HepG2 (cell line): ENCODE results near the gene PSMD4. TPM values are rescaled to one million over a fixed set of nuclear protein-coding genes. Genes with fewer than 3 reads are reported as not detected.

ENCODE experiments used
- ARID2 ChIP-seq: sonication (generic); formaldehyde crosslinking; IDR thresholded peaks from 2 replicates; pipeline ENCODE4 v1.8.1; 2022; ENCODE audit warnings: mild to moderate bottlenecking, missing genetic modification reagents, borderline replicate concordance
- CHD4 ChIP-seq: fragments of 200-600 bp; sonication (generic); IDR thresholded peaks from 2 replicates; pipeline ENCODE4 v1.7.0; 2017; ENCODE audit warnings: mild to moderate bottlenecking, low read length, borderline replicate concordance
- EP300 ChIP-seq, 3 experiments: sonication (generic) in 1 of 3; formaldehyde crosslinking in 1 of 3; IDR thresholded peaks; 2 replicates each; pipeline versions ENCODE4 v1.5.1 to v1.6.1; 2011 to 2020; ENCODE audit warnings: low read depth in 2 of 3, low read length in 2 of 3, borderline replicate concordance in 1 of 3, improper control_type of control experiment in 1 of 3, mild to moderate bottlenecking in 1 of 3, missing genetic modification reagents in 1 of 3, moderate library complexity in 1 of 3
- EZH2 ChIP-seq: conservative IDR thresholded peaks from 2 replicates; pipeline ENCODE4 v1.6.1; 2012; ENCODE audit warnings: mild to moderate bottlenecking, low read depth, low read length, moderate library complexity
- GFI1 ChIP-seq: sonication (generic); formaldehyde crosslinking; IDR thresholded peaks from 2 replicates; pipeline ENCODE4 v1.5.0; 2020; ENCODE audit warnings: missing genetic modification reagents, mild to moderate bottlenecking, borderline replicate concordance
- HCFC1 ChIP-seq: fragments of 150-350 bp; IDR thresholded peaks from 2 replicates; pipeline ENCODE4 v1.6.1; 2014; ENCODE audit warnings: low read depth, low read length
- HNRNPK ChIP-seq: fragments of 200-400 bp; formaldehyde crosslinking; IDR thresholded peaks from 2 replicates; pipeline ENCODE4 v1.6.1; 2018; ENCODE audit warnings: low read length, low read depth, moderate library complexity, mild to moderate bottlenecking; ENCODE audit not compliant: poor library complexity, severe bottlenecking
- HOXA3 ChIP-seq: sonication (generic); formaldehyde crosslinking; IDR thresholded peaks from 2 replicates; pipeline ENCODE4 v1.5.0; 2020; ENCODE audit warnings: missing genetic modification reagents
- ISL2 ChIP-seq: sonication (generic); formaldehyde crosslinking; IDR thresholded peaks from 2 replicates; pipeline ENCODE4 v1.5.0; 2020; ENCODE audit warnings: missing genetic modification reagents
- MBNL3 ChIP-seq: fragments of 250-450 bp; sonication (Bioruptor Pico); conservative IDR thresholded peaks from 2 replicates; pipeline ENCODE4 v1.8.0; 2022; ENCODE audit warnings: mild to moderate bottlenecking, inconsistent platforms
- NR0B2 ChIP-seq: sonication (generic); formaldehyde crosslinking; IDR thresholded peaks from 2 replicates; pipeline ENCODE4 v1.4.0; 2020; ENCODE audit warnings: mild to moderate bottlenecking, missing genetic modification reagents
- PAWR ChIP-seq: sonication (generic); formaldehyde crosslinking; IDR thresholded peaks from 2 replicates; pipeline ENCODE4 v1.4.0; 2020; ENCODE audit warnings: missing genetic modification reagents, mild to moderate bottlenecking, borderline replicate concordance
- PRDM4 ChIP-seq: sonication (generic); formaldehyde crosslinking; IDR thresholded peaks from 2 replicates; pipeline ENCODE4 v1.9.0; 2021; ENCODE audit warnings: missing genetic modification reagents, borderline replicate concordance
- RFX1 ChIP-seq: fragments of 450-650 bp; IDR thresholded peaks from 2 replicates; pipeline ENCODE4 v1.6.1; 2017
- SAP130 ChIP-seq: IDR thresholded peaks from 2 replicates; pipeline ENCODE4 v1.6.1; 2016; ENCODE audit warnings: low read depth
- STAG1 ChIP-seq: sonication (generic); formaldehyde crosslinking; IDR thresholded peaks from 2 replicates; pipeline ENCODE4 v1.4.0; 2020; ENCODE audit warnings: missing genetic modification reagents
- ZBTB2 ChIP-seq: sonication (generic); formaldehyde crosslinking; IDR thresholded peaks from 2 replicates; pipeline ENCODE4 v1.8.0; 2022; ENCODE audit warnings: low read depth, missing genetic modification reagents
- ZBTB3 ChIP-seq: sonication (generic); formaldehyde crosslinking; IDR thresholded peaks from 2 replicates; pipeline ENCODE4 v1.4.0; 2020; ENCODE audit warnings: low read depth, mild to moderate bottlenecking, moderate library complexity, missing genetic modification reagents, borderline replicate concordance
- ZBTB33 ChIP-seq: sonication (generic); formaldehyde crosslinking; IDR thresholded peaks from 2 replicates; pipeline ENCODE4 v1.4.0; 2020; ENCODE audit warnings: missing genetic modification reagents
- ZNF30 ChIP-seq: sonication (generic); formaldehyde crosslinking; IDR thresholded peaks from 2 replicates; pipeline ENCODE4 v1.5.0; 2020; ENCODE audit warnings: mild to moderate bottlenecking, missing genetic modification reagents
- ZNF570 ChIP-seq: sonication (generic); formaldehyde crosslinking; IDR thresholded peaks from 2 replicates; pipeline ENCODE4 v1.4.0; 2020; ENCODE audit warnings: mild to moderate bottlenecking, missing genetic modification reagents, borderline replicate concordance
- ZSCAN12 ChIP-seq: sonication (generic); formaldehyde crosslinking; IDR thresholded peaks from 2 replicates; pipeline ENCODE4 v1.9.0; 2021; ENCODE audit warnings: mild to moderate bottlenecking, missing genetic modification reagents
- polyA plus RNA-seq, 8 experiments: library from polyadenylated mRNA; depleted of rRNA in 3 of 8; stranded (reverse) in 7 of 8; unstranded in 1 of 8; fragments of >200 nt; fragmentation: Illumina TruSeq in 4 of 8; extraction: Trizol in 4 of 8; gene quantifications; 2 replicates each; pipeline versions ENCODE4 v1.2.1 to v1.2.3, GENCODE V29; 2011 to 2016; ENCODE audit warnings: low read depth in 4 of 8, missing spikeins in 1 of 8, mixed read lengths in 1 of 8; ENCODE audit not compliant: insufficient read depth in 1 of 8
- total RNA-seq, 5 experiments: library from RNA; depleted of rRNA; stranded (reverse); fragments of >200 nt; fragmentation: Illumina TruSeq; extraction: Trizol; gene quantifications; 2 replicates each; pipeline ENCODE4 v1.2.3, GENCODE V29; 2016; ENCODE audit warnings: low read depth in 1 of 5

The PSMD4 gene
- total and polyA plus RNA-seq, 2 of the 13 experiments (the other 11 are each of a cell fraction or from before 2014, with no cell fraction given), result 194 to 243 TPM

- no peak; the same call in 1 of the 2 replicates for TF ChIP-seq ZBTB33 (CRISPR knock-in tag)
- TF ChIP-seq ZBTB3 (CRISPR knock-in tag), result no peak
- TF ChIP-seq ZBTB2 (CRISPR knock-in tag), result peak; percentile 62; the same call in 1 of the 2 replicates
- no peak for TF ChIP-seq PRDM4 (CRISPR knock-in tag)
- 0 out of 2 replicates have a peak, but pooled peaks have one; percentile 57 for TF ChIP-seq ZSCAN12 (CRISPR knock-in tag)
- TF ChIP-seq ISL2 (CRISPR knock-in tag), result no peak
- no peak for TF ChIP-seq ZNF570 (CRISPR knock-in tag)
- TF ChIP-seq RFX1, result no peak
- peak; percentile 54; the same call in 1 of the 2 replicates for TF ChIP-seq GFI1
- TF ChIP-seq HOXA3 (CRISPR knock-in tag), result peak; percentile 71; the same call in 1 of the 2 replicates
- peak; percentile 64; the same call in 1 of the 2 replicates for TF ChIP-seq CHD4
- TF ChIP-seq STAG1, result no peak
- peak; percentile 31 for TF ChIP-seq HNRNPK
- TF ChIP-seq MBNL3 (CRISPR knock-in tag), result no peak
- peak; percentile 79 for TF ChIP-seq HCFC1
- no peak for TF ChIP-seq EZH2
- peak; percentile 72; the same call in 1 of the 2 replicates for TF ChIP-seq NR0B2 (CRISPR knock-in tag)
- TF ChIP-seq SAP130 (CRISPR knock-in tag), result peak; percentile 91
- no peak for TF ChIP-seq PAWR
- 0 out of 2 replicates have a peak, but pooled peaks have one; percentile 18 for TF ChIP-seq ARID2 (CRISPR knock-in tag)
- TF ChIP-seq EP300 (IDR thresholded peaks at IDR 0.05; ENCODE audit: low read depth in 2 of 2, low read length in 2 of 2), result no peak
- no peak for TF ChIP-seq EP300 (CRISPR knock-in tag; IDR thresholded peaks at IDR 0.05; ENCODE audit: borderline replicate concordance)
- no peak for TF ChIP-seq ZNF30
These were observed at the start of gene PSMD4 (continued) for GRCh38 chr1:151254217-151255213.
